Daoy (cell line): Measurements from ENCODE around the gene LRP1B. TPM values are rescaled to one million over a fixed set of nuclear protein-coding genes. Genes with fewer than 3 reads are reported as not detected.
"Not testable (repeated sequence)": the region's sequence is repeated elsewhere in the genome, so short reads cannot be mapped to it uniquely, and the experiment has no call there.

Experiments used
- DNase-seq: peaks from one replicate; pipeline ENCODE4 v3.0.0-alpha.2; 2015; ENCODE audit warnings: low read depth
- total RNA-seq: library from RNA; depleted of rRNA; stranded (reverse); fragments of >200 nt; shearing (Covaris generic); gene quantifications from 2 replicates; pipeline ENCODE4 v1.2.3, GENCODE V29; 2014

The LRP1B gene
- total RNA-seq, 1 experiment from 2014 or later: not detected

DNA sequence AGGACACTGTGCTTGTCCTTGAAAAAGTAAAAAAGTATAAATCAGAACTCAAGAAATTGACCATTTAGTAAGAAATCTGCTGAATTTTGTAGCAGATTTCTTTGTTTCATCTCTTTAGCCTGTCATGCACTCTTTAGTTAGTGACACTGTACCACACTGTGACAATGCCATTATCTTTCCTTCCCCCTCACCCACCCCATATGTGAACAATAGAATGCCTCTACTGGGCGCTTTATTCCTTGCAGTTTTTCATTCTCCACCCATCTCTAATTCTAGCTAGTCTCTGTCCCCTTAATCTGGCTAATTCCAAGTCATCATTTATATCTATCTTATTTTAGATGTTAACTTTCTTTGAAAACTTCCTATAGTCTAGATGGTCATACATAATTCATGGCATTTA, 241.0 kb downstream of the LRP1B start:
- DNase-seq: no peak

DNA sequence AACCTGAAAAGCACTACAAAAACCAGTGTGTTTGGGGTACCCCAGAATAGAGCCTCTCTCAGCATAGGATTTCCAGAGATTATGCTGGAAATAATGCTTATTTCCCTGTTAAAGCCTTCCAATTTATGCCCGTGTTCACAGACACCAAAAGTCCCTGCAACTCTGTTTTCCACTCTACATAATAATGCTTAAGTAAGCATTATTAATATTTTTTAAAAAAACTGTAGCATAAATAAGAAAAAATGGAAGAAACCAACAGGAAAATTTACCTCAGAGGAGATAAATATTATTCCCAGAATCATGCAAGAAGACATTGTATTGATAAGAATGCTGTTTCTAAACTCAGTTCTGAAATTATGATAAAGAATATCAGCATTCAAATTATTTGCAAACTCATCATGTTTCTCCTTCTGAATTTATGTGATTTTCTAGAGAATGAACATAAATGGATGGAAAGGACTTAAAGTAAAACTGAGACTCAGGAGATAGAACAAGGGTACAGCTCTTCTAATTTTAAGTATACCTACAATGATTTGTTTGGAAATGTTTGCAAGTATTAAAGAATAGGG, 241.7 kb downstream of the LRP1B start:
- no peak for DNase-seq

DNA sequence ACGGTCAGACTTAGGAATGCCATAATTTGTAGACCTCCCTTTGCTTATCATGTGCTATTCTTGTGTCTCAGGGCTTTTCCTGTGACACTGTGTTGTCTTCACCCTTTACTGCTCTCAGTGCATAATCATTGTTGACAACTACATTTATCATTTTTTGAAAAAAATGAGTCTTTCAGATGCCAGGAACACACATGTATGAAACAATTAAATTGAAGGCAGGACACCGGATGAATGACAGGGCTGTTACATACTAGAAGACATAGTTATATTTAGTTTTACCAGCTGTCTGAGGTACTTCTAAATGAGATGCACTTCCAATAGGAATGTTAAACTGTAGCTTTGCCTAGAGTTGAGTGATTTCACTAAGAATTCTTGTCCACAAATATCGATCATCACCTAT, 243.5 kb downstream of the LRP1B start:
- DNase-seq: no peak

- no peak for DNase-seq
Measured at GRCh38 chr2:141878016-141878415, 252.8 kb downstream of the LRP1B start.

- DNase-seq: no peak
Measured at GRCh38 chr2:141871913-141872634, 258.7 kb downstream of the LRP1B start.

DNA sequence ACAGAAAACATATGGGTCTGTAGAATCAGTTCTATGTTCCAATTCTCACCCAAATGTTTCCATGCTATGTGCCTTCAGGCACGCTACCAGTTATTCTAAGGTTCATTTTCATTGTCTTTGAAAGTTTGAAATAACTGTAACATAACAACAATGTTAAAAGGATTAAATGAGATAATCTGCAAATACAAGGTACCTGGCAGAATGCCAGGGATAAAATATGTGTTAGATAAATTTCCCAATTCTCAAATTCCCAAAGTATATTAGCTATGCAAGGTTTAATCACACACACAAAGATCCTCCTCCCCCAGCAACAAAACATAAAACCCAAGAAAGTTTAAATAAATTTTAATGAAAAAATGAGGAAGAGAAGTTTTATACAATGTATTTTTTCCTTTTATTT, 261.2 kb downstream of the LRP1B start:
- DNase-seq: no peak

DNA sequence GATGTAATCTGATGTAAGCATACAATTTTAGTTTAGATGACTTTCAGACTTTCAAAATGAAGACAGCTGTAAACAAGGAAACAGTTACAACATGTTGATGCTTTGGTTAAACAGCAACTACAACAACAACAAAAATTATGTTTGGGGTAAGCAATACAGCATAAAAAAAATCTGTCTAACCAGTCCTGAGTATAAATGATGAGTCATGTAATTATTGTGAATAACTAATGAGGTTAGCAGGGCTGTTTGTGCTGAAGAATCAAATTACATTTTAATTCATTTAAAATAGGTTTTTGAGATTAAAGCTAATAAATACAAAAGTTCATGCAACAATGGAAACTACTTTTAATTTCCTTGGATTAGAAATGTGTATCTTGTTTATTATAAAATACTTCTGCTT, 266.9 kb downstream of the LRP1B start:
- no peak for DNase-seq

- DNase-seq: no peak
Measured at GRCh38 chr2:141856215-141856919, 274.4 kb downstream of the LRP1B start.

- DNase-seq: no peak
Measured at GRCh38 chr2:141848191-141848590, 282.6 kb downstream of the LRP1B start.

DNA sequence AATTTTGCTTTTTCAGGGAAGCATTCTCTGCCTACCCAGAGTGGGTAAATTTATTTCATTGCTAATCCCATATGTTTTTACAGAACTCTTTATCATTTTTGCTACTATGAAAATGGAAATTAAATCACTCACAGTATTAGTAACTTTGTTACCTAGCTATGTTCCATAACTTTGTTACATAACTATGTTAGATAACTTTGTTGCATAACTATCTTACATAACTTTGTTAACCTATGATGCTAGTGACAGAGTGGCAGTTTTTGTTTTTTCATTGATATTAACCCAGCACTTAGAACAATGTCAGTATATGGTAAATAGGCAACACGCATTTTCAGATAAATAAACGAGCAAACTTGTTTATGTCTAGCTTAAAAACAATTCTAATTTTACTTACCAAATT, 286.6 kb downstream of the LRP1B start:
- no peak for DNase-seq

GRCh38 chr2:141835103-141835502, 295.7 kb downstream of the LRP1B start:
- DNase-seq: no peak

GRCh38 chr2:141828761-141829160, 302.1 kb downstream of the LRP1B start:
- DNase-seq: no peak

- no peak for DNase-seq
Measured at GRCh38 chr2:141824790-141825189, 306.0 kb downstream of the LRP1B start.

DNA sequence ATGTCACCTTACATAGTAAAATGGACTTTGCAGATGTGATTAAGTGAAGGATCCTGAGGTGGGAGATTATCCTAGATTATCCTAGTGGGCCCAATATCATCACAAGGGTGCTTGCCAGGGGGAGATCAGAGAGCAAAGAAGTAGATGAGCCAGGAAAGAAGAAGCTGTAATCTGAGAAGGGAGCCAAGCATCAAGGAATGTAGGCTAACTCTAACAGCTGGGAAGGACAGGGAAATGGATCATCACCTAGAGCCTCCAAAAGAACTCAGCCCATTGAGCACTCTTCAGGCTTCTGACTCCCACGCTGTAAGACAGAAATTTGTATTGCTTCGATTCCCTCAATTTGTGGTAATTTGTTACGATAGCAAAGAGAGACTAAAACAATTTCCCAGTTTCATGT, 309.9 kb downstream of the LRP1B start:
- no peak for DNase-seq

DNA sequence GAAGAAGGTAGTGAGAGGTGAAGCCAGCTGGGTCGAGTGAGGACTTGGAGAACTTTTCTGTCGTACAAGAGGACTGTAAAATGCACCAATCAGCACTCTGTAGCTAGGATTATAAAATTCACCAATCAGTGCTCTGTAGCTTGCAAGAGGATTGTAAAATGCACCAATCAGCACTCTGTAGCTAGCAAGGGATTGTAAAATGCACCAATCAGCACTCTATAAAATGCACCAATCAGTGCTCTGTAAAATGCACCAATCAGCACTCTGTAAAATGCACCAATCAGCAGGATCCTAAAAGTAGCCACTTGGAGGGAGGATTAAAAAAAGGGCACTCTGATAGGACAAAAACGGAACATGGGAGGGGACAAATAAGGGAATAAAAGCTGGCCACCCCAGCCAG, 315.5 kb downstream of the LRP1B start:
- DNase-seq: not testable (repeated sequence)

- no peak for DNase-seq
Measured at GRCh38 chr2:141814150-141814549, 316.7 kb downstream of the LRP1B start.

GRCh38 chr2:141810148-141810547, 320.7 kb downstream of the LRP1B start:
- DNase-seq: no peak

DNA sequence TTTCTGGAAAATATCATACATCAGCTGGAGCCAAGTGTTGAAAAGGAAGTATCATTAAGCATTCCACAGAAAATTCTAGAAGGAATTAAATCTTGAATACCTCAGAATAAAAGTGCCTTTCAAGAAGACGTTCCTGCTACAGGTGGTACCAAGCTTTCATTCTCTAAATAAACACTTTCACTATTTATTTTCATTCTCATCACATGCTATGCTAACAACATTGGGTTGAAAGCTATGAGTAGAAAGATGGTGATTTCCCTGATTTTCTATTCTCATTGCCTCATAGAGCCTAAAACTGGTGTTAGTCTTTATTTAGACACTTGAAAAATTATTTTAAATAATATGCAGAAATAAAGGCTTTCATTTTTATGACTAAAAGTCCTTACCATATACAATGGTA, 324.7 kb downstream of the LRP1B start:
- no peak for DNase-seq

DNA sequence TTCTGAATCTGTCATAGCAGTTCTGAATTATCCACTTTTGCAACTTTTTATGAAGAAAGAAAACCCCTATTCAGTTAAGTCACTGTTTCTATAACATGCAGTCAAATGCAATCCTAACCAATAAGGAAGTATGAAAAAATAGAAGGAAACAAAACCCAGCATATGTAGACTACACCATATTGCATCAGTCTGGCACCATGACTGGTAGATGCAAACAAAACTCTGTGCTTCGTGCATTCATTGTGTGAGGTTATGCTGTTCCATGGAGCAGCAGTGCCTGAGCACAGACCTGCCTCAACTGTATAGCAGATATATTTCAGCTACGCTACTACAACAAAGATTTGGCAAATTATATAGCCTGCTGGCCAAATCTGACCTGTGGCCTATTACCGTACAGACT, 325.5 kb downstream of the LRP1B start:
- DNase-seq: no peak

DNA sequence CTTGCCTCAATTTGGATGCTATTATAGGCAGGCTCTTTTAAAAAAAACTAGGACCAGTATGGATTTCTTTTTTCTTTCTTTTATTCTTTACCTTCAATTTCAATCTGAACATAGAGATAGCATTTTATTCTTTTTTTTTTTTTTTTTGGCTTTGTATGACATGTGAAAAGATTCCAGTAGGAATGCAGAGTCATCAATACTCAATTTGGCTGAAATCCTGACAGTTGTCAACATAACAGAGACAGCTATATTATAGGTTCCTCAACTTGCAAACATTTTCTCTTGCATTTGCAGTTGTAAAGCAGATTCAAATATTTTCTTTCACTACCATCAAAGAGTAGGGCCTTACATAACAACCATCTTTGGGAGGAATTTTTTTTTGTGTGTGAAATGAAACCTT, 334.4 kb downstream of the LRP1B start:
- no peak for DNase-seq

DNA sequence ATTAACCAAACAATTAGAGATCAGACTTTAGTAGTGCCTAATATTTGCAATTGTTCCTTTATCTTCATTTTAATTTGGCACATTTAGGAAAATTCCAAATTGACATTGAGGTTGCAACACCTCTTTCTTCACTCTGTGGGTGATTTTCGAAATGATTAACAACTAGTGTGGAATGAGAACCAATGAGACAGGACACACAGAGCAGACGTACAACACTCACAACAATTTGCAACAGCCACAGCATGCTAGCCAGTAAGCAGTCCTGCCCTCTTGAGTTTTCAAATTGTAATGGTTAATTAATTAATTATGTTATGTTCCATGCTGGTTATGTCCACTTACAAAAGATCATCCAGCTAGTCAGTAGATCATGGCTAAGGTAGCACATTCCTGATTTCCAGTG, 339.3 kb downstream of the LRP1B start:
- no peak for DNase-seq

DNA sequence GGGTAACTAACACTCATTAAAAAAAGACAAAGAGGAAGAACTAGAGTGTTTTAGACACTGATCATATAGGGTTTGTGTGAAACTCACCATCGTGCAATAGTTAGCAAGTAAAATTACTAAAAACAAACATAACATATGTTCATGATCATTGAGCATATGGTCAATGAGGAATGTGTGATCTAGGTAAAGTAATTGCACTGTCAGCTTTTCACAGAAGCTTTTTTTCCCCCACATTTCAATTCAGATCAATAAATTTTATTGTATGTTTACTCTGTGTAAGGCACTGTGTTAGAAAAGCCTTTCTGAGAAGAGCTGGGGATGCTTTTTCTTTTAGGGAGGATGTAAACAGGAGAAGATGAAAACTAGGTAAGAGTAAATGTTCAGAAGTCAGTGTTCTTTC, 348.2 kb downstream of the LRP1B start:
- DNase-seq: no peak

DNA sequence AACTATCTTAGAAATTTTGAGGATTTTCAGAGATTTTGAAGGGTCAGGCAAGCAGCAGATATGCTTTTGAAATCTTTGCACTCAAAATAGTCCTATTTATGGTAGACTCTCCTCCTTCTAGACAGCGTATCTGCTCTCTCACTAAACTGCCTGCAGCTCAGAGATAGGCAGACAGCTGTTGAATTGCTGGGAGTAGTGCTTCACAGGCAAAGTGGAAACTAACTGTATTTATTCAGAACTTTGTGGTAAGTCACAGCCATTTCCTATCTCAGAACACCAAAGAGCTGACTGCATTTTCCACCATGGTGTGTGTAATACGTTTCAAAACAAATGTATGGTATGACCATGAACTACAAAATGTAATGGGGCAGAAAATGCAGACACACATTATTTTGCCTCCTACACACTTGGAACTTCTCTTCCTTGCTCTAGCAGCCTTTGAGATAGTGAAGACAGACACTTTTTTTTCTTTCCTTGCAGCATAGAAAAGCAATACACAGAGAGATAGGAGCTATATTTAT, 352.4 kb downstream of the LRP1B start:
- no peak for DNase-seq
